ENCODE results near the gene FAM171A1.

Gene FAM171A1

DNA sequence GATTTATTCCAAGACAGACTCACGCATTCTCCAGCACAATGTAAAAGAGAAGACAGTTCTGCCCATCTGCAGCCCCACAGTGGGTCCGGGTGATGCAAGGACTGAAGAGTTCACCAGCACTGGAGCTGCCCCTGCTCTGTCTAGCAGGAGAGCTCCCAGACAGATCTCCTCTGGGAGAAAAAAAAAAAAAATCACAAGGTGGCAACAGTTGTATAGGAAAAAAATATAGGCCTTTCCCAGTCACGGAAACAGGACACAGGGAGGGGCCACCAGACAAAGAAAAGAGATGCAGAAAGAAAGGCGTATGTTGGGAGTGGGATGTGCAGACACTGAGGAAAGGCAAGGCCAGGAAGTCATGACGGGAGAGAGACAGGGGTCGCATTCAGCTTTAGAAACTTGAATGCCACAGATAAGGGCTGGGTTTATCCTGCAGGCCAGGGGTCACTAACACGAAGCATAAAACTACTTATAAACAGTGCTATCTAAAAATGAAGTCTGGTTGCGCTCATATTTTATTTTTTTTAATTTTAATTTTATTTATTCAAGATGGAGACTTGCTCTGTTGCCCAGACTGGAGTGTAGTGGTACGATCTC, 54.1 kb downstream of the FAM171A1 start:
- H3K4me3 ChIP-seq (ENCODE audit: low read length in 2 of 2), result no peak overlapping the region
- H3K27ac ChIP-seq (ENCODE audit: low read length), result no peak overlapping the region
- no peaks in the 10 kb centered on the region for H3K9me3 ChIP-seq (ENCODE audit: control insufficient read depth in 2 of 2, low read length in 2 of 2)
- H3K27me3 ChIP-seq (ENCODE audit: control insufficient read depth in 1 of 2, insufficient read depth in 2 of 2, low read length in 2 of 2), result no peaks in the 10 kb centered on the region
- peaks cover 25% of the 10 kb centered on the region for H3K4me1 ChIP-seq (ENCODE audit: control insufficient read depth, insufficient read depth, low read length)
- H3K9ac ChIP-seq (ENCODE audit: low read length in 2 of 2), result no peak overlapping the region
- H3K36me3 ChIP-seq (ENCODE audit: control insufficient read depth in 2 of 2, insufficient read depth in 2 of 2, low read length in 2 of 2), result no peaks in the 10 kb centered on the region

DNA sequence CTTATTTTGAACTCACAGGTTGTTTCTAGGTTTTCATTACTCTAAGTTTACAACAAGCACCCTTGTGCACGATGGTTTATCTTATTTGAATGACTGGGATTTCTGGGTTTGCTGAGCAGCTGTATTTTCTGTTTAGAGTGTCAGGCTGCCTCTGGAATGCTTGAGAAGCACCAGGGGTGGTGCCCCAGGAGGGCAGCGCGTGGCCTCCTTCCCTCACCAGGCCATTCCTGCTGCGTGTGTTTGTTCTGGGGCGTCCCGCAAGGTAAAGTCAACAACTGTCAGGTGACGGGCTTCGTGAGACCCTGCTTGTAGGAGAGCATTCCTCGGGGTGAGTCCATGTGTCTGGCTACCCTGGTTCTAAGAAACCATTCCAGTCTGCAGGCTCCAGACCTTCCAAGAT, 54.9 kb downstream of the FAM171A1 start:
- no peak overlapping the region for H3K27ac ChIP-seq (ENCODE audit: low read length)
- H3K4me3 ChIP-seq (ENCODE audit: low read length in 2 of 2), result peak overlapping the region in 1 of 2 donors; percentile 3
- no peaks in the 10 kb centered on the region for H3K27me3 ChIP-seq (ENCODE audit: control insufficient read depth in 1 of 2, insufficient read depth in 2 of 2, low read length in 2 of 2)
- H3K9ac ChIP-seq (ENCODE audit: low read length in 2 of 2), result no peak overlapping the region
- no peaks in the 10 kb centered on the region for H3K9me3 ChIP-seq (ENCODE audit: control insufficient read depth in 2 of 2, low read length in 2 of 2)
- H3K36me3 ChIP-seq (ENCODE audit: control insufficient read depth in 2 of 2, insufficient read depth in 2 of 2, low read length in 2 of 2), result no peaks in the 10 kb centered on the region
- peaks cover 28% of the 10 kb centered on the region for H3K4me1 ChIP-seq (ENCODE audit: control insufficient read depth, insufficient read depth, low read length)

DNA sequence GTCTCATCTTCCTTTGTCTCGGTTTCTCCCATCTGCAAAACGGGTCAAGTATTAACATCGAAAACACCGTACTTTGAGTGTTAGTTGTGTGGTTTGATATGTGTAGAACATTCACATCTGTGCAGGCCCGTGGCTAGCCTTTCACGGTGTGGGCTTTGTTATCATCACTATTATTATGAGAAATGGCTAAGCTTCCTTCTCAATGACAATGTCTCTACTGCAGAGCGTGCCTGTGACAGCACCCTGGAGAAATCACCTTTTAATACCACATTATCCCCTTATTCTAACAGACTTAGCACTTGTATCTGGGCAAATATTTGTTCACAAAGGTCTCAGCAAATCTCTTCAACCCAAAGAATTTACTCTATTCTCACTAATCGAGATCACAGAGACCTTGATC, 55.8 kb downstream of the FAM171A1 start:
- Histone ChIP-seq H3K27me3 (ENCODE audit: control insufficient read depth in 1 of 2, insufficient read depth in 2 of 2, low read length in 2 of 2) (no peaks in the 10 kb centered on the region), H3K36me3 (ENCODE audit: control insufficient read depth in 2 of 2, insufficient read depth in 2 of 2, low read length in 2 of 2) (no peaks in the 10 kb centered on the region), H3K4me1 (ENCODE audit: control insufficient read depth, insufficient read depth, low read length) (peaks cover 28% of the 10 kb centered on the region), H3K27ac (ENCODE audit: low read length) (no peak overlapping the region), H3K9me3 (ENCODE audit: control insufficient read depth in 2 of 2, low read length in 2 of 2) (no peaks in the 10 kb centered on the region), H3K4me3 (ENCODE audit: low read length in 2 of 2) (no peak overlapping the region), H3K9ac (ENCODE audit: low read length in 2 of 2) (no peak overlapping the region)

DNA sequence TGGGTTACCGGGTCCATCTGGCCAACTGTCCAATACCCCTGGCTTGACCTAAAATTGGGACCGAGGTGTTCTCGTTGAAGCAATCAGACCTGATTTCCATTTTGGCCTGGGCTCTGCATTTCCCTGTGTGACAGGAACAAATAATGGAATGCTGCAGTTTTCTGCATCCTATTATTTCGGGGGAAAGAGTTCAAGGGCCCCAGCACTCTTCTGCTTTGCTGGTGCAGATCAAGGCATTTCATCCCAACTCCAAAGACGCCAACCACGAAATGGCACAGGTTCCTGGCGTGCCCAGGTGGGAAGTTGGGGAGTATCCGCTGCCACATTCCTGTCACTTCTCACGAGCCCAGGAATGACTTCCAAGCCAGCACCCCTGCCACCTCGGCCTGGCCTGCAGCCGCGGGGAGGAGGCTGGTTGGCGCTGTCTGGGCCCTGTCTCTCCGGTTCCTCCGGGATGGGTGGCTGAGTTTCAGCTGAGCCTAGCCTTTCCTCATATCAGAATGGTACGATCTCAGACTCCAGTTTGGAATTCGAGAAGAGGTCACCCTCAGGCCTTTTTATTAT, 56.5 kb downstream of the FAM171A1 start:
- Histone ChIP-seq H3K9ac (ENCODE audit: low read length in 2 of 2) (no peak overlapping the region), H3K36me3 (ENCODE audit: control insufficient read depth in 2 of 2, insufficient read depth in 2 of 2, low read length in 2 of 2) (no peaks in the 10 kb centered on the region), H3K27me3 (ENCODE audit: control insufficient read depth in 1 of 2, insufficient read depth in 2 of 2, low read length in 2 of 2) (no peaks in the 10 kb centered on the region), H3K9me3 (ENCODE audit: control insufficient read depth in 2 of 2, low read length in 2 of 2) (no peaks in the 10 kb centered on the region), H3K27ac (ENCODE audit: low read length) (no peak overlapping the region), H3K4me1 (ENCODE audit: control insufficient read depth, insufficient read depth, low read length) (peaks cover 28% of the 10 kb centered on the region), H3K4me3 (ENCODE audit: low read length in 2 of 2) (no peak overlapping the region)

DNA sequence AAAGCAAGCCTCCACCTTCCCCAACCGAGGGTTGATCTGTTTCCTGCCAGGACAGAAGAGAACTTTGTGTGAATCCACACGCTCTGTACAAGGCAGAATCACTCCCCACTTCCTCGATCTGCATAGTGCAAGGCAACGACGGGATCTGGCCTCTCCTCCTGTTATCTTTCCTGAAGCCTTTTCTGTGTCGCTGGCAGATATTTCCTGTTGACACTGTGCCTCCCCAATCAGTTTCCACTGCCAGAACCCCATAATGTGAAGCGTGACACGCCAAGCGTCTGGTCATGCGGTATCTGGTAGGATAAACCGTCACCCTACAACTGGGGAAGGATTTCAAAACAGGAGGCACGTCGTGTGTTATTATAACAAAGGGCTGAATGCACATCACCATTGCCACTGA, 57.2 kb downstream of the FAM171A1 start:
- Histone ChIP-seq H3K9ac (ENCODE audit: low read length in 2 of 2) (peak overlapping the region in 1 of 2 donors; percentile 55), H3K4me3 (ENCODE audit: low read length in 2 of 2) (peak overlapping the region; percentile 35 to 40), H3K27ac (ENCODE audit: low read length) (peak overlapping the region; percentile 70), H3K36me3 (ENCODE audit: control insufficient read depth in 2 of 2, insufficient read depth in 2 of 2, low read length in 2 of 2) (no peaks in the 10 kb centered on the region), H3K27me3 (ENCODE audit: control insufficient read depth in 1 of 2, insufficient read depth in 2 of 2, low read length in 2 of 2) (no peaks in the 10 kb centered on the region), H3K9me3 (ENCODE audit: control insufficient read depth in 2 of 2, low read length in 2 of 2) (no peaks in the 10 kb centered on the region), H3K4me1 (ENCODE audit: control insufficient read depth, insufficient read depth, low read length) (peaks cover 28% of the 10 kb centered on the region)

DNA sequence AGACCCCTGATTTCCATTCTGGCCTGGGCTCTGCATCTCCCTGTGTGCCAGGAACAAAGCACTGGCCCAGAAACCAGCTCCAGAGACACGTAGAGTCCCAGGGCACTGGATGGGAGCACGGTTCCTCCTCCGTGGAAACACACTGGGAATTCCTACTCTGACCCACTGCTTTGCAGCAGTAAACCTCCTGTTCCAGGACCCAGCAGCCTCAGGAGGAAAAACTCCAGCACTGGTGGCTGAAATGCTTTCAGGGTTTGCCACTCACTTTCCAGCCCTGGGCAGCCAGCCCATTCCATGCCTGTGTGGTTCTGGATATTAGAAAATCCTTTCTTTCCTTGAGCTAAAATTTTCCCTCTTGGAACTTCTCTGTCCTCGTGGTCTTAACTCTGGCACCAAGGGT, 58.0 kb downstream of the FAM171A1 start:
- Histone ChIP-seq H3K36me3 (ENCODE audit: control insufficient read depth in 2 of 2, insufficient read depth in 2 of 2, low read length in 2 of 2) (no peaks in the 10 kb centered on the region), H3K4me1 (ENCODE audit: control insufficient read depth, insufficient read depth, low read length) (peaks cover 28% of the 10 kb centered on the region), H3K4me3 (ENCODE audit: low read length in 2 of 2) (peak overlapping the region; percentile 35 to 40), H3K27ac (ENCODE audit: low read length) (peak overlapping the region; percentile 70), H3K9me3 (ENCODE audit: control insufficient read depth in 2 of 2, low read length in 2 of 2) (no peaks in the 10 kb centered on the region), H3K27me3 (ENCODE audit: control insufficient read depth in 1 of 2, insufficient read depth in 2 of 2, low read length in 2 of 2) (no peaks in the 10 kb centered on the region), H3K9ac (ENCODE audit: low read length in 2 of 2) (peak overlapping the region; percentile 36 to 51)

DNA sequence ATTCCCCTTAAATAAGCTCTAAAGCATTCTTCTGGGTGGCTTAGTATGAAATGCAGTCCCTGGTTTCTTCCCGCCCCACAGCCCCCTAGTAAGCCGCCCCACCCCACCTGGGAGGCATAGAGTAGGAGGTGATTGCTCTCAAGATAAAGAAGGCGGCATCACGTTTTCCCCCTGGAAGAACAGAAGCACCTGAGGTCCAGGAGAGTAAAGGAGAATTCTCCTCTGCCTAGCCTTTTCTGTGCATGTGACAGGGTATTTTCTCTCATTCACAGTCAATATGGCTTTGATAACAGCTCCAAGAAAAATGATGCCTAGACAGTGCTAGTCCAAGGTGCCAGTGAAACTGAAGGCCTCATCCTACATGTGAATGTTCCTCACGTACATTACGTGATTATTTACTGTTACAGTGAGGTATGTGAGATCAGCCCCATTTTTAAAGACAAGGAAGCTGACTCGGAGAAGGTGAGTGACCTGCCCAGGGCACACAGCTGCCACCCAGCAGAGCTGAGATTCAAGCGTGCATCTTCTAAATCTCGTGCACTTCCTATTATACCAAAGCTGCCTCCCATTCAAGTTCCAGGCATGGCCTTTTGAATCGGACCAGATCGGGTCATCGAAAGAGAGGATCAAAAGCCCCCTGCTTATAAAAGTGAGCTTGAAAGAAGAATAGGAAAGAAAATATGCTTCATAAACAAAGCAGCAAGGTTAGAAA, 59.4 kb downstream of the FAM171A1 start:
- no peak overlapping the region for H3K4me3 ChIP-seq (ENCODE audit: low read length in 2 of 2)
- peaks cover 28% of the 10 kb centered on the region for H3K4me1 ChIP-seq (ENCODE audit: control insufficient read depth, insufficient read depth, low read length)
- H3K36me3 ChIP-seq (ENCODE audit: control insufficient read depth in 2 of 2, insufficient read depth in 2 of 2, low read length in 2 of 2), result no peaks in the 10 kb centered on the region
- peak overlapping the region; percentile 31 for H3K27ac ChIP-seq (ENCODE audit: low read length)
- H3K9ac ChIP-seq (ENCODE audit: low read length in 2 of 2), result peak overlapping the region in 1 of 2 donors; percentile 1
- H3K9me3 ChIP-seq (ENCODE audit: control insufficient read depth in 2 of 2, low read length in 2 of 2), result no peaks in the 10 kb centered on the region
- H3K27me3 ChIP-seq (ENCODE audit: control insufficient read depth in 1 of 2, insufficient read depth in 2 of 2, low read length in 2 of 2), result no peaks in the 10 kb centered on the region

DNA sequence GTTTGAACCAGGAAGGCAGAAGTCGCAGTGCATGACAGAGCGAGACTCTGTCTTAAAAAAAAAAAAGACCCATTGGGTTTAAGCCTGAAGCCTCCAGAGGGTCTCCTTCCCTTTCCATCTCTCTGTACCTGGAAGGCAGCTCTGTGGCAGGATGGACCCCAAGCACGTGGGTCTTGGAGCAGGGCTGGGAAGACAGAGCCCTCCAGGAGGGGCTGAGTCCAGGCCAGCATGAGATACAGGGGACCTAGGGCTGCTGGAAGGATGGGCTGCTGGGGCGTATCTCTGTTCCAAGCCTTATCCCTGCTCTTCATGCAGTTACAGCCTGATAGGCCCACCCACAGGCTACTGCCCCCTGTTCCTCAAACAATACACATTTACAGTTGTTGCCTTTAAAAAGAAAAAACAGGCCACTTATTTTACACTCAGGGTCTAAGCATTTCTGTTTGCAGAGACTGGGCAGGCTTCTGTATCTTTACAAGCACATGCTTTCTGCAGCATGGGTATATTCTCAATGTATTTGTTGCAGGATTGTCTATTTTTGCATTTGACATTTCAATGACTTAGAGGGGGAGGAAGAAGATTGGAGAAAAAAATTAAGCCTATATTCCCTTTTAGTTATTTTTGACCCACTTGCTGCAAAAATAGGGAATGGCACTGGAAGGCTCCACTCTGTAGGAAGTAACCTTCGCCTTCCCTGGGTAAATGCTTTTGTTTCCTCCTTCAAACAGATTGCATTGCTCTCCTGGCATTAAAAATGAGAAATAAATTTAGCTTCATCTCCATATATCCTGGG, 60.1 kb downstream of the FAM171A1 start:
- no peak overlapping the region for H3K27ac ChIP-seq (ENCODE audit: low read length)
- no peak overlapping the region for H3K9ac ChIP-seq (ENCODE audit: low read length in 2 of 2)

DNA sequence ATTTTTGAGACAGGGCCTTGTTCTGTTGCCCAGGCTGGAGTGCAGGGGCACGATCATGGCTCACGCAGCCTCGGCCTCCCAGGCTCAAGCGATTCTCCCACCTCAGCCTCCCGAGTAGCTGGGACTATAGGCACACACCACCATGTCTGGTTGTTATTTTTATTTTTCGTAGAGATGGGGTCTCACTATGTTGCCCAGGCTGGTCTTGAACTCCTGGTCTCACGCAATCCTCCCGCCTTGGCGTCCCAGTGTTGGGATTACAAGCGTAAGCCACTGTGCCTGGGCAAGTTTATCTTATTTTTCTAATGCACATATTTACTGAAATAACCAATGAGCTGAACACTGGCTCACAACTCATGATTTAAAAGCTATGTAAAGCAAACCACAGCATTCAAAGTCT, 61.9 kb downstream of the FAM171A1 start:
- Histone ChIP-seq H3K9me3 (ENCODE audit: control insufficient read depth in 2 of 2, low read length in 2 of 2) (no peaks in the 10 kb centered on the region), H3K9ac (ENCODE audit: low read length in 2 of 2) (no peak overlapping the region), H3K27ac (ENCODE audit: low read length) (no peak overlapping the region), H3K4me3 (ENCODE audit: low read length in 2 of 2) (no peak overlapping the region), H3K27me3 (ENCODE audit: control insufficient read depth in 1 of 2, insufficient read depth in 2 of 2, low read length in 2 of 2) (no peaks in the 10 kb centered on the region), H3K36me3 (ENCODE audit: control insufficient read depth in 2 of 2, insufficient read depth in 2 of 2, low read length in 2 of 2) (no peaks in the 10 kb centered on the region), H3K4me1 (ENCODE audit: control insufficient read depth, insufficient read depth, low read length) (peaks cover 22% of the 10 kb centered on the region)

More for the DNA sequence above, 60.1 kb downstream of the FAM171A1 start:
- Histone ChIP-seq H3K4me1 (ENCODE audit: control insufficient read depth, insufficient read depth, low read length) (peaks cover 25% of the 10 kb centered on the region), H3K9me3 (ENCODE audit: control insufficient read depth in 2 of 2, low read length in 2 of 2) (no peaks in the 10 kb centered on the region), H3K36me3 (ENCODE audit: control insufficient read depth in 2 of 2, insufficient read depth in 2 of 2, low read length in 2 of 2) (no peaks in the 10 kb centered on the region), H3K4me3 (ENCODE audit: low read length in 2 of 2) (no peak overlapping the region), H3K27me3 (ENCODE audit: control insufficient read depth in 1 of 2, insufficient read depth in 2 of 2, low read length in 2 of 2) (no peaks in the 10 kb centered on the region)

DNA sequence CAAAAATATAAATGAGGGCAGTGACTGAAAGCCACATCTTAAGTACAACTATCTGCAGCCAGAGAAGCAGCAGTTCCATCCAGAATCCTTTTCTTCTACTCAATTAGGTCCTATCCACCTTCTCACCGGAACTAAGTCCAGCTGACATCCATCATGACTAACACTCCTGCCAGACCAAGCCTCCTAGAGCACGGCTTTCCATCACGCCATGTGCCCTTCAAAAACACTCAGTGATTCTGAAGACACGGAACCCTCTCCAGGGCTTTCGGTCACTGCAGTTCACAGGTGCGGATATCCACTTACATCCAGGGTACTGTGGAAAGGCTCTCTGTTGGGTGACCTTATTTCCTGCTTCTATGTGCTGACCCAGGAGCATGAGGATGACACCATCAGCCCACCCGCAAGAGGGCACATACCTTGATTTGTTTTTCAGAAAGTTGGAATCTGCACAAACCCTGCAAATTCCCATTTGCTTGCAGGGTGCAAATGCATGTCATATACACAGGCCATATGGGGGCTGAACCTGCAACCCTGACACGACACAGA, 64.3 kb downstream of the FAM171A1 start:
- Histone ChIP-seq H3K27me3 (ENCODE audit: control insufficient read depth in 1 of 2, insufficient read depth in 2 of 2, low read length in 2 of 2) (no peaks in the 10 kb centered on the region), H3K4me1 (ENCODE audit: control insufficient read depth, insufficient read depth, low read length) (peaks cover 3% of the 10 kb centered on the region), H3K9ac (ENCODE audit: low read length in 2 of 2) (no peak overlapping the region), H3K27ac (ENCODE audit: low read length) (no peak overlapping the region), H3K9me3 (ENCODE audit: control insufficient read depth in 2 of 2, low read length in 2 of 2) (no peaks in the 10 kb centered on the region), H3K4me3 (ENCODE audit: low read length in 2 of 2) (no peak overlapping the region), H3K36me3 (ENCODE audit: control insufficient read depth in 2 of 2, insufficient read depth in 2 of 2, low read length in 2 of 2) (no peaks in the 10 kb centered on the region)
